Ammon's horn (tissue), 1 donor: ENCODE data around the gene IDUA.
"Not testable (repeated sequence)": the region's sequence is repeated elsewhere in the genome, so short reads cannot be mapped to it uniquely, and the experiment has no call there.

Experiments
- DNase-seq: peaks from one replicate; pipeline ENCODE4 v3.0.0-alpha.2; 2016; ENCODE audit warnings: low spot score

Gene IDUA

GRCh38 chr4:986879-987623, at the start of gene IDUA:
Gene IDUA (plus strand): TSS chr4:987044. CDS start chr4:987085, 41 bp downstream.
- DNase-seq: peak; percentile 88

- DNase-seq: not testable (repeated sequence)
Observed at GRCh38 chr4:939508-939907, 47.3 kb upstream of the IDUA start.

GRCh38 chr4:945274-946102, 41.4 kb upstream of the IDUA start:
- DNase-seq: no peak

GRCh38 chr4:946103-946450, 40.8 kb upstream of the IDUA start:
- DNase-seq: no peak

GRCh38 chr4:946517-947471, 40.0 kb upstream of the IDUA start:
- DNase-seq: no peak

GRCh38 chr4:947491-947971, 39.3 kb upstream of the IDUA start:
- DNase-seq: no peak

- no peak for DNase-seq
Observed at GRCh38 chr4:948101-948935, 38.5 kb upstream of the IDUA start.

- no peak for DNase-seq
Observed at GRCh38 chr4:948936-949300, 37.9 kb upstream of the IDUA start.

GRCh38 chr4:949656-950055, 37.2 kb upstream of the IDUA start:
- DNase-seq: no peak

GRCh38 chr4:950136-951020, 36.5 kb upstream of the IDUA start:
- DNase-seq: no peak

GRCh38 chr4:951186-951585, 35.7 kb upstream of the IDUA start:
- DNase-seq: no peak

GRCh38 chr4:951594-952468, 35.0 kb upstream of the IDUA start:
- no peak for DNase-seq

GRCh38 chr4:952881-953573, 33.8 kb upstream of the IDUA start:
- no peak for DNase-seq

- DNase-seq: no peak
Observed at GRCh38 chr4:953574-953915, 33.3 kb upstream of the IDUA start.

- DNase-seq: no peak
Observed at GRCh38 chr4:954211-955020, 32.4 kb upstream of the IDUA start.

- DNase-seq: no peak
Observed at GRCh38 chr4:955161-955921, 31.5 kb upstream of the IDUA start.

GRCh38 chr4:955931-956381, 30.9 kb upstream of the IDUA start:
- DNase-seq: no peak
